ENCODE measurements around the gene GNA12. TPM values are rescaled to one million over a fixed set of nuclear protein-coding genes. Genes with fewer than 3 reads are reported as not detected.

Gene GNA12
- total RNA-seq, 1 donor from 2014 or later = 43.0 TPM

DNA sequence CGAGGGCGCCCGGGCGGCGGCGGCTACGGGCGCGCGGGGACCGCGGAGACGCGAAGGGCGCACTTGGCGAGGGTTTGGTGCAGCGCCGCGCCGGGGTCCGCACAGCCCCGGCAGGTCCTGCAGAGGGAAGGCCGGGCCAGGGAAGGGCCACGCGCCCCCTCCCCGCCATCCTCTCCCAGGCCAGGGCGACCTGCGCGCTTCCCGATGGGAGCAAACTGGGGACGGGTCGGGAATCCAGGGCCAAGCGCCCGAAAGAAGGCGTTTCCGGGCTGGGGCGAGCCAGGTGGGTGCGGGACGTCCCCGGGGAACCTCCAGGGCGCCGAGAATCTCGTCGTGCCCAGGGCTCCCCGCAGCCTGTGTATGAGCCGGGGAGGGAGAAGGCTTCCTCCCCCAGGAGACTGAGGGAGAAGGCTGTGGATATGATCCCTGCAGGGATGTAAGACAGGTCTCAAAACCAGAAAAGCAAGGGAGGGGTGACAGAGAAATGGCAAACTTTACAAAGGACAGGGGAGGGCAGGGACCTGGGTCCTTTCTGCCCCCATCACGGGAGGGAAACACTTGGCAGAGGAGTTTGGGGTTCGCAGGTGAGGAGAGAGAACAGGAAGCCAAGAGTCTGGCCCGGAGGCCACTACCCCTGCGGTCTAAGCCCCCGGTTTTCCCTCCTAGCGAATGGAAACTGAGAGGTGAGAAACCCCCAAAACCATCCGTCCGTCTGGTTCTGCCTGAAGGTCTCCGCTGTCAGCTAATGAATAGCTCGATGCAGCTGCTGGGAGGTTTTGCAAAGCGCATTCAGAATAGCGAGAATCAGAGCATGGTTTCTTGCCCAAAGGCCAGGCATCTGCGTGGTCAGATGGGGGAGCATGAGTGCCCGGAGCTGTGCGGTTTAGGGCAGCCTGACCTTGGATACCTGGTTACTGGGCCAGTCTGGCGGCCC, 155.4 kb downstream of the GNA12 start:
- H3K4me1 ChIP-seq = peaks cover 31% of the 10 kb centered on the region
- intact Hi-C loops (cut with micrococcal nuclease) = no loop called here
- no peak for DNase-seq
- TF ChIP-seq, protein P1, sequence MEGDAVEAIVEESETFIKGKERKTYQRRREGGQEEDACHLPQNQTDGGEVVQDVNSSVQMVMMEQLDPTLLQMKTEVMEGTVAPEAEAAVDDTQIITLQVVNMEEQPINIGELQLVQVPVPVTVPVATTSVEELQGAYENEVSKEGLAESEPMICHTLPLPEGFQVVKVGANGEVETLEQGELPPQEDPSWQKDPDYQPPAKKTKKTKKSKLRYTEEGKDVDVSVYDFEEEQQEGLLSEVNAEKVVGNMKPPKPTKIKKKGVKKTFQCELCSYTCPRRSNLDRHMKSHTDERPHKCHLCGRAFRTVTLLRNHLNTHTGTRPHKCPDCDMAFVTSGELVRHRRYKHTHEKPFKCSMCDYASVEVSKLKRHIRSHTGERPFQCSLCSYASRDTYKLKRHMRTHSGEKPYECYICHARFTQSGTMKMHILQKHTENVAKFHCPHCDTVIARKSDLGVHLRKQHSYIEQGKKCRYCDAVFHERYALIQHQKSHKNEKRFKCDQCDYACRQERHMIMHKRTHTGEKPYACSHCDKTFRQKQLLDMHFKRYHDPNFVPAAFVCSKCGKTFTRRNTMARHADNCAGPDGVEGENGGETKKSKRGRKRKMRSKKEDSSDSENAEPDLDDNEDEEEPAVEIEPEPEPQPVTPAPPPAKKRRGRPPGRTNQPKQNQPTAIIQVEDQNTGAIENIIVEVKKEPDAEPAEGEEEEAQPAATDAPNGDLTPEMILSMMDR (IDR thresholded peaks at IDR 0.05; ENCODE audit: borderline replicate concordance) = no peak
- no peaks in the 10 kb centered on the region for H3K36me3 ChIP-seq
- no peak overlapping the region for H3K27ac ChIP-seq (replicated peaks)
- no peaks in the 10 kb centered on the region for H3K9me3 ChIP-seq (replicated peaks)
- peak overlapping the region; percentile 56 for H3K4me3 ChIP-seq
- H3K27me3 ChIP-seq (ENCODE audit: low read depth) = peaks cover 58% of the 10 kb centered on the region

GRCh38 chr7:2687881-2688318, 156.2 kb downstream of the GNA12 start, which contains the start of gene AMZ1:
Gene AMZ1 (plus strand): TSS chr7:2688202. CDS start chr7:2700452, 12,250 bp downstream.
- H3K27ac ChIP-seq (replicated peaks) = no peak within 1 kb of the TSS
- H3K4me1 ChIP-seq = peaks cover 31% of the 10 kb centered on the region
- intact Hi-C loops (cut with micrococcal nuclease) = no loop called here
- peaks cover 61% of the 10 kb centered on the region for H3K27me3 ChIP-seq (ENCODE audit: low read depth)
- peak within 1 kb of the TSS; percentile 56 for H3K4me3 ChIP-seq
- TF ChIP-seq, protein P1 (IDR thresholded peaks at IDR 0.05; ENCODE audit: borderline replicate concordance) = no peak
- H3K9me3 ChIP-seq (replicated peaks) = peaks cover 3% of the 10 kb centered on the region
- no peak for DNase-seq
- no peaks in the 10 kb centered on the region for H3K36me3 ChIP-seq

DNA sequence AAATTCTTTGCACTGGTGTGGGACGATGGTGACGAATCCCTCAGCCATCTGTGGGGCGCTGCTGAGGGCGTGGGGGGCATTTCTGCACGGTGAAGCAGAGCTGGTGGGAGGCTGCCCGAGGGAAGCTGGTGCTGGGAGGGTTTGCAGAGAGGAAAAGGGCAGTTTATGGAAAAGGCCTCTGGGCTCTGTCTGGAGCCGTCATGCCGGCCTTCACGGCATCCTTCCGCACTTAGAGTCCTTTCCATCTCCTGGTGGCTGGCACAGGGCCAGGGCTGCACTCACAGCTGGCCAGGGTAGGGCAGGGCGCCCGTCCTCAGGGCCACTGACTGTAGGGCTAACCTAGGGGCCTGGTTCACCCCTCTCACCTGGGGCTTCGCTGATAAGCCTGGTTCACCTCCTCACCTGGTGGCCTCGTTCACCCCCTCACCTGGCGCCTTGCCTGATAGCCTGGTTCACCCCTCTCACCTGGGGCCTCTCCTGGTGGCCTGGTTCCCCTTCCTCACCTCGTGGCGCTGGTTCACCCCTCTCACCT, 156.7 kb downstream of the GNA12 start:
- Histone ChIP-seq H3K27me3 (ENCODE audit: low read depth) (peaks cover 64% of the 10 kb centered on the region), H3K36me3 (no peaks in the 10 kb centered on the region), H3K4me3 (peak overlapping the region; percentile 56), H3K27ac (replicated peaks) (no peak overlapping the region), H3K9me3 (replicated peaks) (peaks cover 3% of the 10 kb centered on the region), H3K4me1 (peaks cover 31% of the 10 kb centered on the region)
- DNase-seq = no peak
- intact Hi-C loops (cut with micrococcal nuclease) = no loop called here
- TF ChIP-seq, protein P1 (IDR thresholded peaks at IDR 0.05; ENCODE audit: borderline replicate concordance) = no peak

- H3K4me3 ChIP-seq = no peak overlapping the region
- H3K4me1 ChIP-seq = peaks cover 31% of the 10 kb centered on the region
- no peak for DNase-seq
- no peaks in the 10 kb centered on the region for H3K36me3 ChIP-seq
- peaks cover 75% of the 10 kb centered on the region for H3K27me3 ChIP-seq (ENCODE audit: low read depth)
- H3K27ac ChIP-seq (replicated peaks) = no peak overlapping the region
- TF ChIP-seq, protein P1 (IDR thresholded peaks at IDR 0.05; ENCODE audit: borderline replicate concordance) = no peak
- H3K9me3 ChIP-seq (replicated peaks) = peaks cover 3% of the 10 kb centered on the region
- intact Hi-C loops (cut with micrococcal nuclease) = no loop called here
Observed at GRCh38 chr7:2686101-2686500, 158.0 kb downstream of the GNA12 start.

DNA sequence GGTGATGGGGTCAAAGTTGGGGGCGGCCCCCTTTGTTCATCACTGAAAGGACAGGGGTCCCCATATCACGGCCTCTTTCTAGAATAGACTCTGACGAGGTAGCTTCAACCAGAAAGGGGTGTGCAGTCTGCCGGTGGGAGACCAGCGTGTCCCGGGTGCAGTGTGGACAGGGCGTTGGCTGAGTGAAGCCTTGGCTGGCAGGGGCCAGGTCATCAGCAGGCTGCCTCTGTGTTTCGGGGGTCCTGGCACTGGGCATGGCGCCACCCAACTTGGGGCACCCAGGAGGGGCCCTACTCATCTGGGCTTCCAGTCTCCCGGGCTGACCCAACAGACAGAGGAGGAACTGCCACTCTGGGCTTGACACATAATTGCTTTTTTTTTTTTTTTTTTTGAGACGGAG, 159.6 kb downstream of the GNA12 start:
- peaks cover 86% of the 10 kb centered on the region for H3K27me3 ChIP-seq (ENCODE audit: low read depth)
- TF ChIP-seq, protein P1 (IDR thresholded peaks at IDR 0.05; ENCODE audit: borderline replicate concordance) = no peak

More for the DNA sequence above, 159.6 kb downstream of the GNA12 start:
- H3K9me3 ChIP-seq (replicated peaks) = peaks cover 3% of the 10 kb centered on the region
- intact Hi-C loops (cut with micrococcal nuclease) = loop anchor here (5.0 kb wide), 1 partner anchor 117 kb away; no protein-coding TSS in a partner anchor
- no peaks in the 10 kb centered on the region for H3K36me3 ChIP-seq
- no peak for DNase-seq
- H3K27ac ChIP-seq (replicated peaks) = no peak overlapping the region
- peaks cover 27% of the 10 kb centered on the region for H3K4me1 ChIP-seq
- no peak overlapping the region for H3K4me3 ChIP-seq
